NCI-H446 treated with DMSO at 0.1 percent for 48 hours (cell line): ENCODE measurements around the gene PDCD1LG2.

Experiments
- DNase-seq: peaks from one replicate; lab custom pipeline; 2025; lab: John Stamatoyannopoulos, UW

PDCD1LG2 gene

GRCh38 chr9:5611321-5612184, 101.2 kb downstream of the PDCD1LG2 start:
- no peak for DNase-seq

- no peak for DNase-seq
These were observed 101.8 kb downstream of the PDCD1LG2 start for GRCh38 chr9:5612185-5612530.

DNA sequence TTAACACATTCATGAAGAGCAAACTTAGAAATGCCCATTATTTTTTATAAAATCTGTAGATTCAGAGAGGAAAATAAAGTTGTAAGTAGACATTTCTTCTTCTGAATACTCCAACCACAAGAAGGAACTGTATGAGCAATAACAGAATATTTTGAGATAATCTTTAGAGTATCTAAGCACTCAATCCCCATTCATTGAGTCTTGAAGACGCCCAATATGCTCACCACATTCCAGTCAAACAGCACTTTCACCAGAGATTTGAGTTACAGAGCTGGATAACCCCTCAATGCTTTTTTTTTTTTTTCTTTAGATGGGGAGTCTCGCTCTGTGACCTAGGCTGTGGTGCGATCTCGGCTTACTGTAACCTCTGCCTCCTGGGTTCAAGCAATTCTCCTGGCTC, 103.9 kb downstream of the PDCD1LG2 start:
- no peak for DNase-seq

GRCh38 chr9:5614985-5615384, 104.7 kb downstream of the PDCD1LG2 start:
- DNase-seq = no peak

DNA sequence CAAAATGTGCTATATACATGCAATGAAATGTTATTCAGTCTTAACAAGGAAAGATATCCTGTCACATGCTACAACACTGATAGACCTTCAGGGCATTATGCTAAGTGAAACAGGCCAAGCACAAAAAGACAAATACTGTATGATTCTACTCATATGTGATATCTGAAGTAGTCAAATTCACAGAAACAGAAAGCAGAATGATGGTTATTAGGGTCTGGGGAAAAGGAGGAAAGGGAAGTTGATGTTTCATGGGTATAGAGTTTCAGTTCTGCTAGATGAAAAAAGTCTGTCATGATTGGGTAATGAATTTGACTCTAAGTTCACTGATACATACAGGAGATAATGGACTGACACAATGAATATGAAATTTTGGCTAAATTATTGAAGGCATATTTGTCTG, 107.4 kb downstream of the PDCD1LG2 start:
- DNase-seq = no peak

GRCh38 chr9:5620494-5620893, 110.2 kb downstream of the PDCD1LG2 start:
- no peak for DNase-seq
